ENCODE results near the gene MYO3B.

DNA sequence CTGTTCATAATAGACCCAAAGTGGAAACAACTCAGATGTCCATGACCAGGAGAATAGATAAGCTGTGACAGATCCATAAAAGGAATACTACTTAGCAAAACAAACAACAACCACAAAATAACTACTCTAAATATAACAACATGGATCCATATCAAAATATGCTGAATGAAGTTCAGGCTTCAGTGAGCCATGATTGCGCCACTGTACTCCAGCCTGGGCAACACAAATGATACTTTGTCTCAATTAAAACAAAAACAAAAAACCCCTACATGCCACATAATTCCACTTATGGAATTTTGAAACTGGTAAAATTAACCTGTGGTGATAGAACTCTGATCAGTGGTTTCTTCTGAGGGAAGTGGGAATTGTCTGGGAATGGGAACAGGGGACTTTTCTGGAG is 11.2 kb upstream of the MYO3B start:
- TF ChIP-seq CTCF (IDR thresholded peaks at IDR 0.05), result no peak
- TF ChIP-seq, protein P1, sequence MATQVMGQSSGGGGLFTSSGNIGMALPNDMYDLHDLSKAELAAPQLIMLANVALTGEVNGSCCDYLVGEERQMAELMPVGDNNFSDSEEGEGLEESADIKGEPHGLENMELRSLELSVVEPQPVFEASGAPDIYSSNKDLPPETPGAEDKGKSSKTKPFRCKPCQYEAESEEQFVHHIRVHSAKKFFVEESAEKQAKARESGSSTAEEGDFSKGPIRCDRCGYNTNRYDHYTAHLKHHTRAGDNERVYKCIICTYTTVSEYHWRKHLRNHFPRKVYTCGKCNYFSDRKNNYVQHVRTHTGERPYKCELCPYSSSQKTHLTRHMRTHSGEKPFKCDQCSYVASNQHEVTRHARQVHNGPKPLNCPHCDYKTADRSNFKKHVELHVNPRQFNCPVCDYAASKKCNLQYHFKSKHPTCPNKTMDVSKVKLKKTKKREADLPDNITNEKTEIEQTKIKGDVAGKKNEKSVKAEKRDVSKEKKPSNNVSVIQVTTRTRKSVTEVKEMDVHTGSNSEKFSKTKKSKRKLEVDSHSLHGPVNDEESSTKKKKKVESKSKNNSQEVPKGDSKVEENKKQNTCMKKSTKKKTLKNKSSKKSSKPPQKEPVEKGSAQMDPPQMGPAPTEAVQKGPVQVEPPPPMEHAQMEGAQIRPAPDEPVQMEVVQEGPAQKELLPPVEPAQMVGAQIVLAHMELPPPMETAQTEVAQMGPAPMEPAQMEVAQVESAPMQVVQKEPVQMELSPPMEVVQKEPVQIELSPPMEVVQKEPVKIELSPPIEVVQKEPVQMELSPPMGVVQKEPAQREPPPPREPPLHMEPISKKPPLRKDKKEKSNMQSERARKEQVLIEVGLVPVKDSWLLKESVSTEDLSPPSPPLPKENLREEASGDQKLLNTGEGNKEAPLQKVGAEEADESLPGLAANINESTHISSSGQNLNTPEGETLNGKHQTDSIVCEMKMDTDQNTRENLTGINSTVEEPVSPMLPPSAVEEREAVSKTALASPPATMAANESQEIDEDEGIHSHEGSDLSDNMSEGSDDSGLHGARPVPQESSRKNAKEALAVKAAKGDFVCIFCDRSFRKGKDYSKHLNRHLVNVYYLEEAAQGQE (IDR thresholded peaks at IDR 0.05), result no peak
- no peak for TF ChIP-seq RAD21 (conservative IDR thresholded peaks at IDR 0.05 in 1 of 2, IDR thresholded peaks at IDR 0.05 in 1 of 2)
- no peak for TF ChIP-seq JUN (IDR thresholded peaks at IDR 0.05)
- TF ChIP-seq POLR2A (IDR thresholded peaks at IDR 0.05; ENCODE audit: low read length), result no peak
- no peak for TF ChIP-seq HMGXB4 (CRISPR knock-in tag; IDR thresholded peaks at IDR 0.05; ENCODE audit: borderline replicate concordance)
- no peak for TF ChIP-seq CBX2 (IDR thresholded peaks at IDR 0.05; ENCODE audit: borderline replicate concordance, low read depth)
